GM10266 (cell line): ENCODE measurements around the gene USP3.

ENCODE experiments used
- DNase-seq: peaks from one replicate; pipeline ENCODE4 v3.0.0; 2012; ENCODE audit errors: extremely low spot score
- TF ChIP-seq, protein P1 (sequence below): IDR thresholded peaks from 2 replicates; pipeline ENCODE4 v1.5.1; 2012; ENCODE audit warnings: mild to moderate bottlenecking, low read depth; ENCODE audit not compliant: control insufficient read depth, insufficient read depth; ENCODE audit errors: missing control alignments

Gene USP3

DNA sequence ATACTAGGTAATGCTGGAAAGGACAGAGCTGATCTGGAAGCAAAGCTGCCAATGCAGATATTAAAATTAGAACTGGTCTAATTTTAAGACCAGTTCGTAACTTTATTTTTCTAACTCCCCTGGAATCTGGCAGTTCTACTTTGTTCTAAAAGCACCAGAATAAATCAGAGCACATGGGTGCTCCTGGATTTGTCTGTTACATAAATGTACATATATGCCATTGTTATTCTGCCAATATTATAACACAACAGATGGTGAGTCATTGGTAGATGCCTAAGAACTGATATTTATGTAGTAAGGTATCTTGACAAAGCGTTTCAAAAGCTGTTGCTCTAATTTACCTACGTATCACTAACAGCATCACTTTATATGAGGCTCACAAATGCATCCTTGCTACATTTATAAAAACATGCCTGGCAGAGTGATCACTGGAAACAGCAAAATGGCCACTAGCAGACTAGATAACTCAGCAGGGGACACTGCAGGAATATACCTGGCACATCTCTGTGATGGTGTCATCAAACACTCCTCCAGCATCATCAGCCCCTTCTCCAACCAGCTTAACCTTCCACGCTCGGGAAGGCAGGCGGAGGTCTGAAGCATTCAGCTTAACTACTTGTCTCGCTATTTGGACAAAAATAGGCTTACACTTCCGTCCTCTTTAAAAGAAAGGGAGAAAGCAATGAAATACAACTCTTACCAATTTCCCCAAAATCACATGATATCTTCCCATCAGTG lies 119.0 kb downstream of the USP3 start:
- TF ChIP-seq, protein P1, sequence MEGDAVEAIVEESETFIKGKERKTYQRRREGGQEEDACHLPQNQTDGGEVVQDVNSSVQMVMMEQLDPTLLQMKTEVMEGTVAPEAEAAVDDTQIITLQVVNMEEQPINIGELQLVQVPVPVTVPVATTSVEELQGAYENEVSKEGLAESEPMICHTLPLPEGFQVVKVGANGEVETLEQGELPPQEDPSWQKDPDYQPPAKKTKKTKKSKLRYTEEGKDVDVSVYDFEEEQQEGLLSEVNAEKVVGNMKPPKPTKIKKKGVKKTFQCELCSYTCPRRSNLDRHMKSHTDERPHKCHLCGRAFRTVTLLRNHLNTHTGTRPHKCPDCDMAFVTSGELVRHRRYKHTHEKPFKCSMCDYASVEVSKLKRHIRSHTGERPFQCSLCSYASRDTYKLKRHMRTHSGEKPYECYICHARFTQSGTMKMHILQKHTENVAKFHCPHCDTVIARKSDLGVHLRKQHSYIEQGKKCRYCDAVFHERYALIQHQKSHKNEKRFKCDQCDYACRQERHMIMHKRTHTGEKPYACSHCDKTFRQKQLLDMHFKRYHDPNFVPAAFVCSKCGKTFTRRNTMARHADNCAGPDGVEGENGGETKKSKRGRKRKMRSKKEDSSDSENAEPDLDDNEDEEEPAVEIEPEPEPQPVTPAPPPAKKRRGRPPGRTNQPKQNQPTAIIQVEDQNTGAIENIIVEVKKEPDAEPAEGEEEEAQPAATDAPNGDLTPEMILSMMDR = no peak
- DNase-seq = no peak

DNA sequence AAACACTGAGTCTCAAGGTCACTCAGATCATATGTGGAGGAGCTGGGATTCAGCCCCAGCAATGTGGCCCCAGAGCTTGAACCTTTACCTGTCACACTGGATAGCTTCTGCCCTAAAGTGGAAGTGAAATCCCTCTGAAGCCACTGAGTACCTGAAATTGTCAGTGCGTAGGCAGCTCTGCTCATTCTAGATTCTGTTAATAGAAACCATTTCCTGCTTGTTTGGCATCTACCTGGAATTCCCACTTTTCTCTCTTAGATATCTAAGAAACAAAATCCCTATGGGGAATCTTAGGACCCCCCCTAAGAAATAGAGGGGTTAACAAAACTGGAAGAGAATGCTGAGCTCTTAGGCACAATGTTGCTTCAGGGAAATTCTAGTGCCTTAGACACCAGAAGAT lies 122.6 kb downstream of the USP3 start:
- no peak for DNase-seq
- TF ChIP-seq, protein P1 = no peak

DNA sequence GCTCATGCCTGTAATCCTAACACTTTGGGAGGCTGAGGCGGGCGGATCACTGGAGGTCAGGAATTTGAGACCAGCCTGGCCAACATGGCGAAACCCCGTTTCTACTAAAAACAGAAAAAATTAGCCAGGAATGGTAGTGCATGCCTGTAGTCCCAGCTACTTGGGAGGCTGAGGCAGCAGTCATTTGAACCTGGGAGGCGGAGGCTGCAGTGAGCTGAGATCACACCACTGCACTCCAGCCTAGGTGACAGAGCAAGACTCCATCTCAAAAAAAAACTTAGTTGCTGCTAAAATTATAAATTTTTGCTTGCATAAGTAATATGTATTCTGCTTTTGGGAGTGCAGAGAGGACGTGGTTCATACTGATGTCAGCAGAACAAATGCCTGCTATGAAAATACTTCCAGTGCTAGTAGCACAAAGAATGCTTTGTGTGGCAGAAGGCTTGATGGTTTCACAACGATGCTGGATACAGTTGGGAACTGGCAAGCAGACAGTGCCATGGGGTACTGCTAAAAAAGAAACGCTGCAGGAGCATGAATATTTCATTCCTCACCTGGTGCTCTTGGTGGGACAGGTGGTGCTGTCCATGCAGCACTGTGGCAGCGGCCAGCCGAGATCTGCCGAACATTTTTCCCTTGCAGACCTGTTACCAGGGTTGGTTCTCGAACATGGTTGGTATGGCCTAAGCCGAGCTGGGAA lies 123.9 kb downstream of the USP3 start:
- TF ChIP-seq, protein P1 = no peak
- no peak for DNase-seq

DNA sequence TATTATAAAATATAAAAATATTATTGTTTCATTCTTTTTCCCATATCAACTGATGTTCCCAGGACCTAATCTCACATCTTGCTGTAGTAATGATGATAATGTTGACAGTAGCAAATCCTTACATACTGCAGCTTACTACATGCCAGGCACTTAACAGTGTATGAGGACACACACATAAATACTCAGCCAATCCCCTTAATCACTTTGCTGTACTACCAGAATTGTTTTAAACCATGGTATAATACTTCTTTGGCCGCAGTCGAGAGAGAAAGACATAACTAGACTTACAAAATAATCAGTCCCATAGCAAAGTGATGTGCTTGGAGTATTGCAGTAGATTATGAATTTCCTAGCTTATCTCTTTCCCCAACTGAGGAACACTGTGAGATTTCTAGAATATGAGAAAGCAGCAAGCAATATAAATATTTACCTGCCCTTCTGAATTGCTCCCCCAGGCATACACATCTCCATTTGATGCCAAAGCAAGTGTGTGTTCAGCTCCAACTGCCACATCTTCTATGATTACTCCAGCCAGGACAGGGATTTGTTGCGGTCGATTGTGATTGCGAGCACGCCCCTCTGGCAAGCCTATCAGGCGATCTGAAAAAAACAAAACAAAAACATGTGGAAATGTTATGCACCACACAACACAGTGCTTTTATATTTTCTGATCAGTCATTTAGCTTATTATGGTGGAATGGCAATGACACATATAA lies 125.8 kb downstream of the USP3 start:
- TF ChIP-seq, protein P1 = no peak
- no peak for DNase-seq

DNA sequence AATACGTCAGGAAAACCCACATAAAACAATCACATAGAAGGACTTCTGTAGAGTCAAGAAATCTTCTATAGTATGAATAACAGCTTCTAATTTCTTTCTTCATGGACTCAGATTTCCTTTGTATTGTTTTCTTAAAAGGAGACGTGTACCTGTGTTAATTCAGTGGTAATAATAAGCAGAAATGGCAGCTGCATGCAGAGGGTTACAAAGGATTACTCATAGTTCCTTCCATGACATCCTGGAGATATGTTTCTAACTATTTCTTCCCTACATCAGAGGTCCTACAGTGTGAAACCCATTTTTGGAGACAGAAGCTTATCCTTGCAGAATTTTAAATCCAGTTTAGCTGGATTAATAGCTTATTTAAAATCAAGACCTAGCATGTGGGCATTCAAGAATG lies 128.9 kb downstream of the USP3 start:
- TF ChIP-seq, protein P1 = no peak
- DNase-seq = no peak

DNA sequence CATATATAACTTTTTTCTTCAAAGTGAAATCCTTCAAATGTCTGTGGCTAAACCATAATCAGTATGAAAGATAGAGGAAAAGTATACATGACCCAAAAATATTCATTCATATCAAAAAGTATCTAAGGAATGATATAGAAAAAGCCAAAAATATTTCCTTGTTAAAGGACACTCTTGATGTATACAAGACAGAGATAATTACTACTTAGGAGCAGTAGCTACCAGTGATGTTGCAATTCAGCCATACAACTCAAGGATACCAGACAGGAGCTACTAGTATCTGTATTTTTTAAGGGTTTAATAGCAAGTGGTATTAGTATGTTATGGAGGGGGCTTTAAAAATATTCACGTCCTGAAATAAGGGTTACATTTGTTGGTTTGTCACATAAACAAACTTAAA lies 129.8 kb downstream of the USP3 start:
- TF ChIP-seq, protein P1 = no peak
- DNase-seq = no peak
